ENCODE data around the gene ACTL6A.
A peak's percentile ranks its signal among the peaks of the same experiment; 100 is the strongest.
"Not testable (repeated sequence)": the region's sequence is repeated elsewhere in the genome, so short reads cannot be mapped to it uniquely, and the experiment has no call there.

Gene ACTL6A

DNA sequence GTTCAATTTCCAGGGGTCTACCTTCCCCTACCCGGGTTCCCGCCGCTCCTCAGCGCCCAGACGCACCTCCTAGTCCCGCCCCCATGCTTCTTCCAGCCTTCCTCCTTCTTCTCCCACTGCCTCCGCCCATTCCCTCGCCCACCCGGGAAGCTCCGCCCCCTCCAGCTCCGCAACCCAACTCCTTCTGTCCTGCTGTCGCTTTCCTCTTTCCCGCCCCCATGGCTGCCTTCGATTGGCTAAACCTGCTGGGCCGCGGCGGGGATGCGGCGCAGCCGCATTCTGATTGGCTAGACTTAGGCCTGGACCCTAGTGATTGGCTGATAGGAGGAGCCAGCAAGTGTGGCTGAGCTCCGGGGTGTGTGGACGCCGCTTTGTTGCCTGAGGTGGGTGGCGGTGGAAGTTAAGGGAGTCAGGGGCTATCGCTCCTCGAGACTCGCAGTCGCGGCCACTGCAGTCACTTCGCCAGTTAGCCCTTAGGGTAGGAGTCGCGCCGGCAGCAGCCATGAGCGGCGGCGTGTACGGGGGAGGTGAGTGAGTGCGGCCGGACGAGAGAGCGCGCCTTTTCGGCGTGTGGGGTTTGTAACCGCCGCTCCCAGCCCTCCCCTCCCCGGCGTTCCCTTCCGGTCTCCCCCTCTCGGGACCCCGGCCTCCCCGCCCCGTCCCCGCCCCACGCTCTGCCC is at the start of gene ACTL6A:
TSS of gene ACTL6A (plus strand) at position 336 of the 680 bp plus-strand sequence. CDS start at position 503, 167 bp downstream.
- peak within 1 kb of the TSS; percentile 56 for H3K4me3 ChIP-seq (ENCODE audit: low read depth, low read length)
- DNase-seq (ENCODE audit: low read depth): peak; percentile 98
- in situ Hi-C loops (cut with HindIII; ENCODE audit: low sequenced_read_pairs): no loop called here
- TF ChIP-seq, protein P1, sequence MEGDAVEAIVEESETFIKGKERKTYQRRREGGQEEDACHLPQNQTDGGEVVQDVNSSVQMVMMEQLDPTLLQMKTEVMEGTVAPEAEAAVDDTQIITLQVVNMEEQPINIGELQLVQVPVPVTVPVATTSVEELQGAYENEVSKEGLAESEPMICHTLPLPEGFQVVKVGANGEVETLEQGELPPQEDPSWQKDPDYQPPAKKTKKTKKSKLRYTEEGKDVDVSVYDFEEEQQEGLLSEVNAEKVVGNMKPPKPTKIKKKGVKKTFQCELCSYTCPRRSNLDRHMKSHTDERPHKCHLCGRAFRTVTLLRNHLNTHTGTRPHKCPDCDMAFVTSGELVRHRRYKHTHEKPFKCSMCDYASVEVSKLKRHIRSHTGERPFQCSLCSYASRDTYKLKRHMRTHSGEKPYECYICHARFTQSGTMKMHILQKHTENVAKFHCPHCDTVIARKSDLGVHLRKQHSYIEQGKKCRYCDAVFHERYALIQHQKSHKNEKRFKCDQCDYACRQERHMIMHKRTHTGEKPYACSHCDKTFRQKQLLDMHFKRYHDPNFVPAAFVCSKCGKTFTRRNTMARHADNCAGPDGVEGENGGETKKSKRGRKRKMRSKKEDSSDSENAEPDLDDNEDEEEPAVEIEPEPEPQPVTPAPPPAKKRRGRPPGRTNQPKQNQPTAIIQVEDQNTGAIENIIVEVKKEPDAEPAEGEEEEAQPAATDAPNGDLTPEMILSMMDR (IDR thresholded peaks at IDR 0.05; ENCODE audit: low read depth, low read length, missing control alignments): no peak

DNA sequence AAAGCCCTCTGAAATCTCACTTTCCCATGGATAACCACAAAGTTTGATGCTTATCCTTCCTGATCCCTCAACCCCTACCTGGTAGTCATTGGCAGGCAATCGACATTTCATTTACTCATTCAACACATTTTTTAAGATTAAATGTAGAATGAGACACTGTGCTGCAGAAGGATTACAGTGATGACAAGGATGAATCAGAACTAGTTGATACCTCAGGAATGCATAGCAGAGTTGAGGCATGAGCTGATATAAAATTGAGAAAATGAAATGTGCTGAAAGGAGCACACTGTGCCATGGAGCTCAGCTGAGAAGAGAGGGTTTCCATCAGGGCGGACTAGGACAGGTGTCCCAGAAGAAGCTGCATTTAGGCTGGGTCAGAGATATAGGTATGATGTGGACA is 48.9 kb upstream of the ACTL6A start:
- in situ Hi-C loops (cut with HindIII; ENCODE audit: low sequenced_read_pairs): no loop called here

DNA sequence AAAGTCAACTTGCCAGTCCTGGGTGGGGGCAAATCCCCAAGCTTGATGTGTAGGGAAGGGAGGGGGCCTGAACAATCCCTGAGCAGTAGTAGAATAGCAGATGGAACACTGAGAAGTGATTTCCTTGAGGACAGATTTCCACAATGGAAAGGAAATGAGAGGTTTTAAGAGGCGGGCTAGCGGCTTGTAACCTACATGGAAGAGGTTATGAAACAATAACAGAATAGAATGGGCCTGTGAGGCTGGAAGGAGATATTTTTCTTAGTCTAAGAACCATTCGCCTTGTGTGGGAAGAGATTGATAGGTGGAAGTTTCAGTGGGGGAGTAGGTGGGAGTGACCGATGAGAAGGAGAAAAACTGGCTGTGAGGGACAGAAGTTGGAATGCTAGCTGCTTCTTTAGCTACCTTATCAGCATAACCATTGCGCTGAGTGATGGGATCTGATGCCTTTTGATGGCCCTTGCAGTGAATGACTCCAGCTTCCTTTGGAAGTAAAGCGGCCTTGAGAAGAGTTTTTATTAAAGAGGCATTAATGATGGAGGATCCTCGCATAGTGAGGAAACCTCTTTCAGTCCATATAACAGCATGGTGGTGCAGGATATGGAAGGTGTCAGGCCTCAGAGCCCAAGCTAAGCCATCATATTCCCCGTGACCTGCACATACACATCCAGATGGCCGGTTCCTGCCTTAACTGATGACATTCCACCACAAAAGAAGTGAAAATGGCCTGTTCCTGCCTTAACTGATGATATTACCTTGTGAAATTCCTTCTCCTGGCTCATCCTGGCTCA is 46.1 kb upstream of the ACTL6A start:
- H3K4me3 ChIP-seq (ENCODE audit: low read depth, low read length); in situ Hi-C loops (cut with HindIII; ENCODE audit: low sequenced_read_pairs); DNase-seq (ENCODE audit: low read depth): not testable (repeated sequence)

More for the DNA sequence above, 48.9 kb upstream of the ACTL6A start:
- TF ChIP-seq, protein P1 (IDR thresholded peaks at IDR 0.05; ENCODE audit: low read depth, low read length, missing control alignments): no peak
- DNase-seq (ENCODE audit: low read depth): no peak
- no peak overlapping the region for H3K4me3 ChIP-seq (ENCODE audit: low read depth, low read length)

DNA sequence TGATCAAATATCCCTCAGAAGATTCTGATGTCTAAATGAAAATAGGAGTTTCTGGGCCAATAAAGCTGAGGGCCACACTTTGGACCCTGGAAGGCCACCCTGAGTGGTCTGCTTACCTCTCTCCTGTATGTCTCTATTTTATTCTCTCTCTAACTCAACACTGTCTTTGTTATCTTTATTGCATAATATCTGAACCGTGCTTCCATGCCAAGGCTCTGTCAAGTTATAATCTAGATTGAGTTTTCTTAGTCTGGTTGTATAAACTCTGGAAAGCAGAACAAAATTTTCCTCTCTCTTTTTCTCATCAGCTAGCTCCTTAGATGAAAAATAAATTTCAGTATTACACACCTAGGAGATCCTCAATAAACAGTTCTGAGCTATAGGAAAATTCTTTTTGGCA is 36.2 kb upstream of the ACTL6A start:
- TF ChIP-seq, protein P1 (IDR thresholded peaks at IDR 0.05; ENCODE audit: low read depth, low read length, missing control alignments): no peak
- H3K4me3 ChIP-seq (ENCODE audit: low read depth, low read length): no peak overlapping the region
- DNase-seq (ENCODE audit: low read depth): no peak
- in situ Hi-C loops (cut with HindIII; ENCODE audit: low sequenced_read_pairs): no loop called here

DNA sequence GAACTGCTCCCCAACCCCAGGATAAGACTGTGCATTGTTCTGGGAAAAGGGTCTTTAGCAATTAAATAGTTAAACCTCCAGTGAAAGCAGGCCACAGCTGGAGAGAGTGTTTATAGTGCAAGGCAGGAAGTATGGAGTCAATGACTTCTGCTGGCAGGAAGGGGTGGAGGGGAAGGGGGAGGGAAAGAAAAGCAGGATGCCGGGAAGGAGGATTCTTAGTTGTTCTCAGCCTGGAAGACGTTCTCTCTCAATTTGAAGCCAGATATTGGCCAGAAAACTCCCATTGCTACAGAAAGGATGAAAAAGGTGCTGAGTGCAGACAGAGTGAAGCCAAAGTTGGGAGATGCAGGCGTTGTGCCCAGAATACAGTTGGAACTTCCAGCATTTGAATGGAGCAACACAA is 35.7 kb upstream of the ACTL6A start:
- in situ Hi-C loops (cut with HindIII; ENCODE audit: low sequenced_read_pairs): no loop called here
- no peak overlapping the region for H3K4me3 ChIP-seq (ENCODE audit: low read depth, low read length)
- TF ChIP-seq, protein P1 (IDR thresholded peaks at IDR 0.05; ENCODE audit: low read depth, low read length, missing control alignments): no peak
- DNase-seq (ENCODE audit: low read depth): peak; percentile 33

DNA sequence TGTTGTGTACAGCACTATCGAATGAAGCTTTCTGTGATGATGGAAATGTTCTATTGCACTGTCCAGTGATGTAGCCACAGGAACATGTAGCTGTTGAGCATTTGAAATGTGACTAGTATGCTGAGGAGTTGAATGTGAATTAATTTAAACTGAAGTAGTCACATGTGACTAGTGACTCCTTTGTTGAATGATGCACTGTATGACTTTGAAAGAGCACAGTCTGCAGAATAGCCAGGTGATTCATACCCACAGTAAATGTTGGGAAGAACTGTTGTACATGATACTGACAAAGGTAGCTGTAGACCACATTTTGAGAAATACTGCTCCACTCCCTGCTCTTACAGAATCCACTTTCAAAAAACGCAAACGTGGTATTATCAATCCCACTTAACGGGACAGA is 34.0 kb upstream of the ACTL6A start:
- in situ Hi-C loops (cut with HindIII; ENCODE audit: low sequenced_read_pairs): no loop called here
- TF ChIP-seq, protein P1 (IDR thresholded peaks at IDR 0.05; ENCODE audit: low read depth, low read length, missing control alignments): no peak
- no peak for DNase-seq (ENCODE audit: low read depth)
- H3K4me3 ChIP-seq (ENCODE audit: low read depth, low read length): no peak overlapping the region

DNA sequence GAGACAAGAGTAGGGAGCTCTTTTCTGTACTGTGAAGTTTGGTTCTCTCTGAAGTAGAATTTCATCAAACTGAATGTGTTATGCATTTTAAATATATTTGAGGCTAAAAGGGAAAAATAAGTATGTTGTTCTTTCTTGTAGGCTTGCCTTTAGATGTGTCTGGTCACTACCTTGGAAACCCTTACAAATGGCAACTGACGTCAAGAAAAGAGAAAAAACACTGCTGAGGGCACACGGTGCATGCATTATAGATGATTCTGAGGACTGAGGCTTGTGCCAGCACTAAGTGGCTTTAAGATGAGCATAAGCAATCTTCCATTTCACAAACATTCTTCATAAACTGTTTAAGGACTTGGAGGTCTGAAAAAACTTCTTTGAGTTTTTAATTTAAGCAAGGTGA is 31.1 kb upstream of the ACTL6A start:
- TF ChIP-seq, protein P1 (IDR thresholded peaks at IDR 0.05; ENCODE audit: low read depth, low read length, missing control alignments): no peak
- in situ Hi-C loops (cut with HindIII; ENCODE audit: low sequenced_read_pairs): no loop called here

More for the DNA sequence above, 31.1 kb upstream of the ACTL6A start:
- no peak overlapping the region for H3K4me3 ChIP-seq (ENCODE audit: low read depth, low read length)
- DNase-seq (ENCODE audit: low read depth): no peak

Data from astrocyte of the cerebellum (primary cell).